Immature natural killer cell (primary cell): ENCODE measurements around the gene ENTREP1. TPM values are rescaled to one million over a fixed set of nuclear protein-coding genes. Genes with fewer than 3 reads are reported as not detected.

Experiments used
- DNase-seq, 3 donors: peaks; one replicate each; pipeline ENCODE4 v3.0.0; 2022; ENCODE audit warnings: mixed read lengths in 1 of 3
- H3K27ac Mint-ChIP-seq, 6 donors: one replicate each; pipeline ENCODE4 v1.8.0; 2020; ENCODE audit warnings: mixed read lengths in 6 of 6, mild to moderate bottlenecking in 5 of 6, inconsistent platforms in 4 of 6, moderate library complexity in 3 of 6
- H3K27me3 Mint-ChIP-seq, 3 donors: one replicate each; pipeline ENCODE4 v1.8.0; 2020 to 2021; ENCODE audit warnings: low read depth in 3 of 3, mild to moderate bottlenecking in 3 of 3, mixed read lengths in 3 of 3, moderate library complexity in 3 of 3, inconsistent platforms in 1 of 3
- H3K36me3 Mint-ChIP-seq, 3 donors: one replicate each; pipeline ENCODE4 v1.8.0; 2020; ENCODE audit warnings: mixed read lengths in 3 of 3, inconsistent platforms in 2 of 3, mild to moderate bottlenecking in 2 of 3
- H3K4me1 Mint-ChIP-seq, 2 donors: one replicate each; pipeline ENCODE4 v1.8.0; 2020; ENCODE audit warnings: inconsistent platforms in 2 of 2, mild to moderate bottlenecking in 2 of 2, mixed read lengths in 2 of 2, moderate library complexity in 1 of 2
- H3K4me3 Mint-ChIP-seq, 5 donors: one replicate each; pipeline ENCODE4 v1.8.0; 2020; ENCODE audit warnings: mild to moderate bottlenecking in 5 of 5, mixed read lengths in 5 of 5, inconsistent platforms in 3 of 5, moderate library complexity in 3 of 5
- H3K9me3 Mint-ChIP-seq, 6 donors: one replicate each; pipeline ENCODE4 v1.8.0; 2020; ENCODE audit warnings: mild to moderate bottlenecking in 6 of 6, mixed read lengths in 6 of 6, inconsistent platforms in 4 of 6, moderate library complexity in 3 of 6
- polyA plus RNA-seq, 3 donors: library from polyadenylated mRNA; unstranded; fragments of 300-500 nt; fragmentation: Illumina TruSeq; gene quantifications; one replicate each; pipeline ENCODE4 v1.2.3, GENCODE V29; 2021

ENTREP1 gene
- polyA plus RNA-seq, 3 donors from 2014 or later = not detected

DNA sequence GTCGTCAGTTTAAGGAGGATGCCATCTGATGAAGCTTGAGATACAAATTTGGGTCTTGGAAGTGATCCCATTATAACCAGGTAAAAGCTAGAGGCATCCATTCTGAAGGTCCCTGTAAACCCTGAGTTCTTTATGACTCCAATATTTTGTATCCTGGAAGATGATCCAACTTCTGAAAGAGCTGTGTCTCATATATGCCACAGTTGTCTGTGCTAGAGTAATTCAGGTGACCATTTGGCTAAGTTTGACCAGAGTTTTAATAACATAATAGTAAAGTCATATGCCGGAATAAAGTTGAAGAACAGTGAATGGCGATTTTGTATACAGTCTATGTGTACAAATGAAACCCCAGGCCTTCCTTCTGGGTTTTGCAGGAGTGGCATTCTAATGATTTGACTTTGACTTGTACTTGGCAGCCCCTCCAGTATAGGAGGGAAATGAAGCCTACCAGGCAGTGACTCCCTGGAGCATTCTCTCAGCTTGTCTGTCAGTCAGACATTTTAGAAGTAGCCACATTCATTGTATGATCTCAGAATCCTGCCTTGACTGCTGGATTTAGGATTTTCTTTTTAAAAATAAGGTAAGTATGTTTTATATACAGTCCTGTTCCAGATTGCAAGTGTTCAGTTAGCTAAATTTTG lies 39.6 kb downstream of the ENTREP1 start:
- no peaks in the 10 kb centered on the region for H3K4me1 Mint-ChIP-seq
- no peak overlapping the region for H3K4me3 Mint-ChIP-seq
- H3K27ac Mint-ChIP-seq = no peak overlapping the region
- no peaks in the 10 kb centered on the region for H3K36me3 Mint-ChIP-seq
- no peak for DNase-seq
- peaks cover 0 to 5% (median 3%) of the 10 kb centered on the region in 6 donors for H3K9me3 Mint-ChIP-seq
- peaks cover 0 to 6% (median 2%) of the 10 kb centered on the region in 3 donors for H3K27me3 Mint-ChIP-seq

DNA sequence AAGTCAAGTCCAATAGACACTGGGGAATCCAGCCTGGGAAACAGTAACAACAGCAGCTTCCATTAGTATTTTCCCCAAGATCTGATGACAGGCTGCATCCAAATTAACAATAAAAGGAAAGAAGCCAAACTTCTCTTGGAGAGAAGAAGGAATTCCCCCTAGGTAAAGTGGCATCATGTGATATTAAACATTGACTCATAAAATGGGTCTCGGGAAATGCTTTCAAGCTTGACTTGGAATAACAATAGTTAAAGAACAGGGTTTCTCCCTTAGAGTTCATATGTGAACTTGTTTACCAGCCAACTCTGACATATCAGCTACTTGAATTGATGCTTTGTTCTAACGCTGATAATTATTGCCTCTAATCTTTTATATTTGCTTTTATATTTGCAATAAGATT lies 45.4 kb downstream of the ENTREP1 start:
- Mint-ChIP-seq H3K4me3 (no peak overlapping the region), H3K36me3 (no peaks in the 10 kb centered on the region), H3K27ac (no peak overlapping the region), H3K9me3 (peaks cover 0 to 5% (median 3%) of the 10 kb centered on the region in 6 donors), H3K27me3 (peaks cover 0 to 4% (median 3%) of the 10 kb centered on the region in 3 donors), H3K4me1 (no peaks in the 10 kb centered on the region)
- DNase-seq = no peak

DNA sequence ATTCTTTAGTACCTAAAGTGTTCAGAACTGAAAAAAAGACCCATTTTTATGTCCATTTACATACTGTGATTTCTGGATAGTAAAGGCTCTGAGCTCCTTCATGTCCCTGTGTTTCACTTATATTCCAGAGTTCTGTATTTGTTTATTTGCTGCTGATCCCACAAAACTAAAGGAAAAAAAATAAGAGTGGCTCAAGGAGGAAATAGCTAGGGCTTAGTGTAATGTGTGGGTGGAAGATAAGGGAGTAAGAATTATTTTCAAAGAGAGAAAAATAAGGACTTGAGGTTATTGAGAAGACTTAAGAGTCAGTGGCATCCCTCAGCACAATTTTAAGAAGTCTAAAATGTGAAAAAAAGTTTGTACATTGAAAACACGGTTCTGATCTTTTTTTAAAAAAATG lies 46.0 kb downstream of the ENTREP1 start:
- Mint-ChIP-seq H3K36me3 (no peaks in the 10 kb centered on the region), H3K4me3 (no peak overlapping the region), H3K9me3 (peaks cover 0 to 5% (median 3%) of the 10 kb centered on the region in 6 donors), H3K4me1 (no peaks in the 10 kb centered on the region), H3K27ac (no peak overlapping the region), H3K27me3 (peaks cover 0 to 7% (median 2%) of the 10 kb centered on the region in 3 donors)
- DNase-seq = no peak

DNA sequence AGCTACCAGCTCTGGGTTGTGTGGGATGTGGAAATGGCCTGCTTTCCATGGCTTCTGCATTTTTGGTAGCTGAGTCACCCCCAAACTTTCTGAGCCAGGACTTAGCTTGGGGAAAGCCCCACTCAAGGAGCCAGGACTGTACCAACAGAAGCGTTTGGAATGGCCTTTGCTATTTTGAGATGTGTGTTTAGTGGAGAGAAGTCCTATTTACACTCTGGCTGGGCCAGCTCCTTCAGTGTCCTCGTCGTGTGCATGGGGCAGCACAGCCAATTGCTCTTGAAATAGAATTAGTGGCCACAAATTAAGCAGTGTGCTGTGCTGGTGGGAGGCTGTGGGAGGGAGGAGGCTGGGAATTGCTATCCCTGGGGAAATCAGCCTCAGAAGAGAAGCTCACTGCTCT lies 51.6 kb downstream of the ENTREP1 start:
- Mint-ChIP-seq H3K27ac (no peak overlapping the region), H3K4me3 (no peak overlapping the region), H3K9me3 (peaks cover 0 to 5% (median 0%) of the 10 kb centered on the region in 6 donors), H3K36me3 (no peaks in the 10 kb centered on the region), H3K27me3 (peaks cover 0 to 3% (median 3%) of the 10 kb centered on the region in 3 donors), H3K4me1 (no peaks in the 10 kb centered on the region)
- DNase-seq = no peak

DNA sequence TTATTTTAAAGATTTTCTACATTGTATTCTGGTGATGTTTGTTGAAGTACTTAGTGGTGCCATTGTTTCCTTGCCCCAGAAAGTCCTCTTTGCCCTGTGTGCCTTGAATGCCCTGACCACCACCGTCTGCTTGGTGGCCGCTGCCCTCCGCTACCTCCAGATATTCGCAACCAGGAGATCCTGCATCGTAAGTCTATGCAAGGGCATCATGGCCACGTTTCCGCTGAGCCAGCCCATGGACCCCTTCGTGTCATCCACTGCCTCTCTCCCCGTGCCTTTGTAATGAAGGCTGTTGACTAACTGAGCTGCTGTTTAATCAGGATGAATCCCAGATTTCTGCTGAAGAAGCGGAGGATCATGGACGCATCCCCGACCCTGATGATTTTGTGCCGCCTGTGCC lies 52.3 kb downstream of the ENTREP1 start:
- H3K9me3 Mint-ChIP-seq = peaks cover 0 to 6% (median 0%) of the 10 kb centered on the region in 6 donors
- no peak overlapping the region for H3K27ac Mint-ChIP-seq
- no peaks in the 10 kb centered on the region for H3K36me3 Mint-ChIP-seq
- DNase-seq = no peak
- no peak overlapping the region for H3K4me3 Mint-ChIP-seq
- H3K27me3 Mint-ChIP-seq = peaks cover 2 to 5% (median 3%) of the 10 kb centered on the region in 3 donors
- no peaks in the 10 kb centered on the region for H3K4me1 Mint-ChIP-seq

DNA sequence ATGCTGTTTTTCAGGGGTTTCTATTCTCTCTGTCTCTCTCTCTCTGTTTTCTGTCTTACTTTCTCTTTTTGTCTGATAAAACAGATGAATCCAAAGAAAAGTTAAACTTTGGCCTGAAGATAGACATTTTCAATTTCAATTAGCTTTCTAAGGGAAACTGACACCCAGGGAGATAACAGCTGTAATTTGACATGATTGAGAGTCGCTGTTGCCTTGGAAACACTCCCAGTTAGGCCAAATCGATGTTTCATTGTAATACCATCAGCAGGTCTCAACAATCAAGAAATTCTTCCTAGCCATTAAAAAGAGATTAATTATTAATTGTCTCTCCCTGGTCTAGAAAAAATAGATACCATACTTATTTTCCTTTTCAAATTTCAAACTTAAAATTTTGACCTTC lies 53.0 kb downstream of the ENTREP1 start:
- Mint-ChIP-seq H3K27ac (no peak overlapping the region), H3K36me3 (no peaks in the 10 kb centered on the region), H3K4me3 (no peak overlapping the region), H3K9me3 (peaks cover 0 to 4% (median 0%) of the 10 kb centered on the region in 6 donors), H3K27me3 (peaks cover 2 to 5% (median 3%) of the 10 kb centered on the region in 3 donors), H3K4me1 (no peaks in the 10 kb centered on the region)
- no peak for DNase-seq

DNA sequence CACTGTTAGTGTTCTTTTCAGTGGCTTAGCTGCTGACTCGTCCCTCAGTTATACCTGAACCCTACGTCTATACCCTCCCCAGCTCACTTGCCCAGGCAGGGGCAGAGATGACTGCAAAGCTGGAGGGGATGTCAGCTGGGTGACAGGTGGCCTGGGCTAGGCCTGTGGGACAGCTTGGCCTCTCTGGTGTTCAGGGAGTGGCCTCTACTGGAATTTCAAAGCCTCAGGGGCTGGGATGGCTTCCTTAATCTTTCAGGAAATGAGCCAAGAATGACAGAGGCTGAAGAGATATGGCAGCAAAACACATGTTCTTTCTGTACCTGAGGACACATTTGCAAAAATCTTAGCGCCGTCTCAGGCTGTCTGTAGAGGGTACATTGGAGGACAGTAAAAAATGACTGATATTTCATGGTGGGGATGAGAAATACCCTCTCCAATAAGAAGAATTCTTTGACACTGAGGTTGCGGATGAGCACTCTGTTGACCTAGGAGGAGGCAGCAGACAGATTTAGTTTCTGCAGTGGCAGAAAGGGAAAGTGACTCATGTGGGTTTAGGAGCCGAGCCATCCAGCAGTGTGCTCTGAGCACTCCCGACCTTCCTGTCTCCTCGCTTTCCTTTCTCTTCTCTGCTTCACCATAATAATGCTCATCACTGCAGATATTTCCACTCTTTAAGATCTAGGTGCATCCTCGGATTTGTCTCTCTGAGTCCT lies 54.4 kb downstream of the ENTREP1 start:
- no peak overlapping the region for H3K4me3 Mint-ChIP-seq
- H3K4me1 Mint-ChIP-seq = no peaks in the 10 kb centered on the region
- peaks cover 2 to 5% (median 3%) of the 10 kb centered on the region in 3 donors for H3K27me3 Mint-ChIP-seq
- no peak for DNase-seq
- no peaks in the 10 kb centered on the region for H3K36me3 Mint-ChIP-seq
- H3K9me3 Mint-ChIP-seq = peaks cover 0 to 2% (median 0%) of the 10 kb centered on the region in 6 donors
- no peak overlapping the region for H3K27ac Mint-ChIP-seq

DNA sequence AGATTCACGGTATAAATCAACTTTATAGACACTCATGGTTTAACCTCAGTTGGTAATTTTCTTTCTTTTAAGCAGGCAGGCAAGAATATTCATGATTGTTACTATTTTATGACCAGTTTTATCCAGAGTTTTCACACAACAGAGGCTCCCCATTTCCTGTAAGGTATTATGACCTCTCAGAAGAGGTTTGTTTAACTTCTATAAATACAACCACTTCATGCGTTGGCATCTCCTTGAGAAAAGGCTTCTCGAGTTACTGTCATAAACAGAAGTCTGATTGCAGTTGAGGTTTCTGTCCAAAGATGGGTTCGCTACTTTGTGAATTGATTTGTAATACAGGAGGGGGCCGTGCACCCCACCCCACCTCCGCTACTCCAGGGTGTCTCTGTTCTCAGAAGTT lies 55.3 kb downstream of the ENTREP1 start:
- no peak for DNase-seq
- no peaks in the 10 kb centered on the region for H3K36me3 Mint-ChIP-seq
- peaks cover 0 to 2% (median 0%) of the 10 kb centered on the region in 6 donors for H3K9me3 Mint-ChIP-seq
- H3K27me3 Mint-ChIP-seq = peaks cover 2 to 5% (median 3%) of the 10 kb centered on the region in 3 donors
- no peaks in the 10 kb centered on the region for H3K4me1 Mint-ChIP-seq
- H3K27ac Mint-ChIP-seq = no peak overlapping the region
- H3K4me3 Mint-ChIP-seq = no peak overlapping the region

DNA sequence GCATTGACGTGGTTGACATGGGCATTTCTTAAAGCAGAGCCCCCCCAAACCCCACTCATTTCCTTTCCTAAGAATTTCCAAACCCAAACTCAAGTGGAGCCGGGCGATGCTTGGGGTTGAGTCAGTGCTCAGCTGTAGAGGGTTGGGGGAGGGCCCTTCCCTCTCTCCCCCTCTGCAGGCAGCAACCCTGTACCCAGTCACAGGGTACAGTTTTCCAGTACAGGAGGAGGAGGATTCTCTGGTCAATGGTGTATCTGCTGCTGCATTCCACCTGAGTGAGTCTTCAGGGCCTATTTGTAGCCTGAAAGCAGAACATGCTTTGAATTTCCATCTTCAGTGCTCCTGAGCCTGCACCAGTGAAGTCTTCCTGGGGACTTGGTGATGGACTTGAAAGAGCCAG lies 55.8 kb downstream of the ENTREP1 start:
- DNase-seq = no peak
- Mint-ChIP-seq H3K27ac (no peak overlapping the region), H3K9me3 (peaks cover 0 to 2% (median 0%) of the 10 kb centered on the region in 6 donors), H3K4me1 (no peaks in the 10 kb centered on the region), H3K36me3 (no peaks in the 10 kb centered on the region), H3K4me3 (no peak overlapping the region), H3K27me3 (peaks cover 2 to 3% (median 3%) of the 10 kb centered on the region in 3 donors)

DNA sequence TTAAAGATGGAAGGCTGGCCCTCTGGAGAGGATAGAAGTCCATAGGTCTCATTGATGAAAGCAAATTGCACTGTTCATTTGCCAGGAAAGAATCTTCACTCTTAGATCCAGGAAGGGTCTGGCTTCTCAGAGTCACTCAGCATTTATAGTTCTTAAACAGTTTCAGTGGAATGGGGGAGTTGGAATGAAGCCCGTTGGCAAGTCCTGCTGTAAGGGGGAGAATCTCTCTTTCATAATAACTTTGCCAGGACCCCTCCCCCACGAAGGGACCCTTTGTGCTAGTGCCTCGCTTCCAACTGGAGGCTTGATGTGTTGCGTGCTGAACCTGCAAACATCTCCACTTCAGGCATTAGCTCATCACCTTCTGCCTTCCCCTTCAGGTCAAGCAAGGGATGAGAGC lies 57.1 kb downstream of the ENTREP1 start:
- H3K9me3 Mint-ChIP-seq = peaks cover 0 to 2% (median 0%) of the 10 kb centered on the region in 6 donors
- H3K27me3 Mint-ChIP-seq = peaks cover 2% of the 10 kb centered on the region in 3 donors

DNA sequence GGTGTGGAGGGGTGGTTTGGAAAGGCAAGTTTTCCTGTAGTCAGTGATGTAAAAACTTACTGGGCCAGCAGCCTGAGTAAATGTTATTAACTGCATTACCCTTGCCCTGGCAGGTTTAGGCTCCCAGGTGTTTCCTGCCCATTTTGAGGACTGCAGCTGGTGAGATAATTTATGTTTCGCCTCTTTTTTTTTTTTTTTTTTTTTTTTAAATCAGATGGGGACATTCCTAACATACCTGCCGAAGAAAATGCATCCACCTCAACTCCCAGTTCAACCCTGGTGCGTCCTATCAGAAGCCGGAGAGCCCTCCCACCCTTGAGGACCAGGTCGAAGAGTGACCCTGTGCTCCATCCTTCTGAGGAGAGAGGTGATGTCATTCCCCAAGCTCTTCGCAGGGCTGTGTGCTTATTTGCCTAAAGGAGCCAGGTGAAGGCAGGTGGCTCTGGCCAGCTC lies 60.6 kb downstream of the ENTREP1 start:
- no peak overlapping the region for H3K4me3 Mint-ChIP-seq
- H3K9me3 Mint-ChIP-seq = peaks cover 0 to 2% (median 0%) of the 10 kb centered on the region in 6 donors
- H3K27me3 Mint-ChIP-seq = peaks cover 4 to 6% (median 4%) of the 10 kb centered on the region in 3 donors
- no peak for DNase-seq
- H3K27ac Mint-ChIP-seq = no peak overlapping the region
- no peaks in the 10 kb centered on the region for H3K4me1 Mint-ChIP-seq
- H3K36me3 Mint-ChIP-seq = no peaks in the 10 kb centered on the region

More for the DNA sequence above, 57.1 kb downstream of the ENTREP1 start:
- H3K27ac Mint-ChIP-seq = no peak overlapping the region
- no peak overlapping the region for H3K4me3 Mint-ChIP-seq
- no peak for DNase-seq
- no peaks in the 10 kb centered on the region for H3K4me1 Mint-ChIP-seq
- no peaks in the 10 kb centered on the region for H3K36me3 Mint-ChIP-seq

DNA sequence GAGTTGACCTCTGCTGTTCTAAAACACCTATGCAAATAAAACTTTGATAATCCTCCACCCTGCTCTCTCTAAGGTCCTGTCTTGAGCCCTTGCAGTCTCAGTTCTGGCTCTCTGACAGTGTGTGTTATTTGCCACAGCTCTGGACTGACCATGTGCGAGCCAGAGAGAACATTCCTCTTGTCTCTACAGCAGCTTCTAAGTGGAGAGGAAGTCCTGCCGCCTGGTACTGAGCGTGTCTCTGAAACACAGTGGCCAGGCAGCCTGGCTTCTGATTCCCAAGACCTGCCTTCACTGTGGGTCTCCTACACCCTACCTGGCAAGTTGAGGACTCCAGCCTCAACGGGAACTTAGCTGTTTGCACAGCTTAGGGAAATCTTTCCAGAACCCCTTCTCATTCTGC lies 61.6 kb downstream of the ENTREP1 start:
- Mint-ChIP-seq H3K4me3 (no peak overlapping the region), H3K27me3 (peaks cover 4 to 6% (median 4%) of the 10 kb centered on the region in 3 donors), H3K4me1 (no peaks in the 10 kb centered on the region), H3K36me3 (no peaks in the 10 kb centered on the region), H3K27ac (no peak overlapping the region), H3K9me3 (peaks cover 0 to 2% (median 0%) of the 10 kb centered on the region in 6 donors)
- DNase-seq = no peak

DNA sequence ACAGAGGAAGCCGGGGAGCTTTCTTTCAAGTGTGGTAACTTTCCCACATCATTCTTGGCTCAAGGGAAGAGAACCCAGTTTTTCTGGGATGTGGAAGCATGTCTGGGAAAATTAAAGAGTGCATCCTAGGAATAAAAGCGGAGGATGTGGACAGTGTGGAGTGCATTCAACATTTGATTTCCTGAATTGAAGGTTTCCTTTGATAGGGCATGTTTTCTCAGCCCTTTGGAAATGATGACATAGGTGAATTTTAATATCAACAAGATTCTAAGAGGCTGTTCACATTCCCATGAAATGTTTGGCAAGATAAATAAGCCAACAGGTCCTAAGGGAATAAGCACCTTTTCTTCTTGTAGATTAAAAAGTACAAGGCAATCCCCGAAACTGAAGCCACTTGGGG lies 63.6 kb downstream of the ENTREP1 start:
- no peaks in the 10 kb centered on the region for H3K4me1 Mint-ChIP-seq
- no peak overlapping the region for H3K4me3 Mint-ChIP-seq
- no peaks in the 10 kb centered on the region for H3K9me3 Mint-ChIP-seq
- no peak for DNase-seq
- no peaks in the 10 kb centered on the region for H3K36me3 Mint-ChIP-seq
- H3K27me3 Mint-ChIP-seq = peaks cover 5 to 9% (median 6%) of the 10 kb centered on the region in 3 donors
- H3K27ac Mint-ChIP-seq = no peak overlapping the region

DNA sequence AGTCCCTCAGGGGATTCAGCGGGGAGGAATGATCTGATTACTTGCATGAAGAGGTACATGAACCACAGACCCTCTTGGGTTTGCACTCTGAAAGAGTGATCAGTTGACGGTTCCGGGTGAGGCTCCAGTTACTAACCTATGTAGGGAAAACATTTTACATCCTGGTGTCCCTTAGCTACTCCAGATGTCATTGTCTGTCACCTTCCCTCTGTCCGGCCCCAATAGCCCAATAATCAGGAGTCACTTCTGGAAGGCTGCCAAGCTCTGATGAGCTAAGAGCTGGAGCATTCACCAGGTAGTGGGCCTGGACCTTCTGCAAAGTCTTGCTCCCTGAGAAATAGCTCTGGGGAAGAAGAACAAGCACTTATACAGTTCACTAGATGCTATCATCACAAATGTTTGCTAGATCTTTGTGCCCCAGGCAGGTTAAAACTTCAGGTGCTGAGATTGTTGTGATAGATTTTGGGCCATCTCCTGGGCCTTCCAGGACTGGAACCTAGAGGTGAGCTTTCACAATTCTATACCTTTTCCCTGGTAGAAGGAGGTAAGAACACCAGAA lies 64.5 kb downstream of the ENTREP1 start:
- no peaks in the 10 kb centered on the region for H3K9me3 Mint-ChIP-seq
- H3K27ac Mint-ChIP-seq = no peak overlapping the region
- H3K27me3 Mint-ChIP-seq = peaks cover 5 to 8% (median 6%) of the 10 kb centered on the region in 3 donors
- H3K4me3 Mint-ChIP-seq = no peak overlapping the region
- no peaks in the 10 kb centered on the region for H3K36me3 Mint-ChIP-seq
- H3K4me1 Mint-ChIP-seq = no peaks in the 10 kb centered on the region
- no peak for DNase-seq
